ENCODE measurements around the gene FAM227B.

DNA sequence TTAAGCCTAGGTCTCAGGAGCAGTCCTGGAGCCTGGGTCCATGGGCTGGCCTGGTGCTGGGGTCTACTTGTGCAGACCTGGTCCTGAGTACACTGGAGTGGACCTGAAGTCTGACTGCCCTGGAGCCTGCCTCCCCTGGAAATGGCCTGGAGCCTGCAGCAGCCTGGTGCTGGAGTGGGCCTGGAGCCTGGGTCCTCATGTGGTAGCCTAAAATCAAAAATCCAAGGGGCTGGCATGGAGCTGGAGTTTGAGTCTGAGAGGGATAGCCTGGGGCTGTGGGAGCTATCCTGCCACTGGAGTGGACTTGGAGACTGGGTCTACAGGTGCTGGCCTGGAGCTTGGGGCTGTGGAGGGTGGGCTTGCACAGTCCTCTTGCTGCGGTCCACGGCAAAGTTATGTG lies 15.0 kb downstream of the FAM227B start:
- TF ChIP-seq POLR2AphosphoS5 (IDR thresholded peaks at IDR 0.05) = no peak
- TF ChIP-seq, protein P1, sequence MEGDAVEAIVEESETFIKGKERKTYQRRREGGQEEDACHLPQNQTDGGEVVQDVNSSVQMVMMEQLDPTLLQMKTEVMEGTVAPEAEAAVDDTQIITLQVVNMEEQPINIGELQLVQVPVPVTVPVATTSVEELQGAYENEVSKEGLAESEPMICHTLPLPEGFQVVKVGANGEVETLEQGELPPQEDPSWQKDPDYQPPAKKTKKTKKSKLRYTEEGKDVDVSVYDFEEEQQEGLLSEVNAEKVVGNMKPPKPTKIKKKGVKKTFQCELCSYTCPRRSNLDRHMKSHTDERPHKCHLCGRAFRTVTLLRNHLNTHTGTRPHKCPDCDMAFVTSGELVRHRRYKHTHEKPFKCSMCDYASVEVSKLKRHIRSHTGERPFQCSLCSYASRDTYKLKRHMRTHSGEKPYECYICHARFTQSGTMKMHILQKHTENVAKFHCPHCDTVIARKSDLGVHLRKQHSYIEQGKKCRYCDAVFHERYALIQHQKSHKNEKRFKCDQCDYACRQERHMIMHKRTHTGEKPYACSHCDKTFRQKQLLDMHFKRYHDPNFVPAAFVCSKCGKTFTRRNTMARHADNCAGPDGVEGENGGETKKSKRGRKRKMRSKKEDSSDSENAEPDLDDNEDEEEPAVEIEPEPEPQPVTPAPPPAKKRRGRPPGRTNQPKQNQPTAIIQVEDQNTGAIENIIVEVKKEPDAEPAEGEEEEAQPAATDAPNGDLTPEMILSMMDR (IDR thresholded peaks at IDR 0.05) = no peak
- no peak for TF ChIP-seq POLR2A (IDR thresholded peaks at IDR 0.05)
